GM23338 (cell line): ENCODE measurements around the gene RAB20. TPM values are rescaled to one million over a fixed set of nuclear protein-coding genes. Genes with fewer than 3 reads are reported as not detected.

Experiments used
- ATAC-seq: fragments of 200-7000 bp; cut with Tn5 transposase; 3 replicates; pipeline ENCODE4 v1.9.1; 2020
- DNase-seq: peaks from one replicate; pipeline ENCODE4 v3.0.0-alpha.2; 2015; ENCODE audit warnings: low spot score
- H2AFZ ChIP-seq: fragments of 200-600 bp; sonication (generic); 2 replicates; pipeline ENCODE4 v1.8.0; 2016; ENCODE audit warnings: antibody characterized with exemption, mild to moderate bottlenecking, moderate library complexity
- H3F3A ChIP-seq: fragments of 200-600 bp; sonication (generic); replicated peaks from 2 replicates; pipeline ENCODE4 v1.8.0; 2017; ENCODE audit warnings: antibody characterized with exemption, mixed run types, low read depth
- H3K27ac ChIP-seq: fragments of 200-600 bp; sonication (generic); 2 replicates; pipeline ENCODE4 v1.6.1; 2016; ENCODE audit warnings: low read depth
- H3K27me3 ChIP-seq: fragments of 200-600 bp; sonication (generic); 2 replicates; pipeline ENCODE4 v1.8.0; 2016; ENCODE audit warnings: mild to moderate bottlenecking, mixed run types, moderate library complexity; ENCODE audit not compliant: insufficient read depth
- H3K36me3 ChIP-seq: fragments of 200-600 bp; sonication (generic); 2 replicates; pipeline ENCODE4 v1.8.0; 2016; ENCODE audit warnings: mild to moderate bottlenecking; ENCODE audit not compliant: insufficient read depth
- H3K4me1 ChIP-seq: fragments of 200-600 bp; sonication (generic); 2 replicates; pipeline ENCODE4 v1.8.0; 2016; ENCODE audit warnings: mild to moderate bottlenecking, moderate library complexity; ENCODE audit not compliant: insufficient read depth
- H3K4me2 ChIP-seq: fragments of 200-600 bp; sonication (generic); 2 replicates; pipeline ENCODE4 v1.7.1; 2017; ENCODE audit warnings: mixed run types
- H3K4me3 ChIP-seq: fragments of 200-600 bp; sonication (generic); 2 replicates; pipeline ENCODE4 v1.6.1; 2016; ENCODE audit warnings: mixed run types
- H3K79me2 ChIP-seq: fragments of 200-600 bp; sonication (generic); replicated peaks from 2 replicates; pipeline ENCODE4 v1.8.0; 2017; ENCODE audit warnings: mild to moderate bottlenecking; ENCODE audit not compliant: insufficient read depth
- H3K9me2 ChIP-seq: fragments of 200-600 bp; sonication (generic); 2 replicates; pipeline ENCODE4 v1.8.0; 2017; ENCODE audit not compliant: insufficient read depth
- H4K20me1 ChIP-seq: fragments of 200-600 bp; sonication (generic); replicated peaks from 2 replicates; pipeline ENCODE4 v1.8.0; 2017; ENCODE audit warnings: mild to moderate bottlenecking; ENCODE audit not compliant: insufficient read depth
- H3K27ac Mint-ChIP-seq: 2 replicates; pipeline ENCODE4 v1.8.0; 2020; ENCODE audit warnings: inconsistent platforms, mild to moderate bottlenecking, moderate library complexity, mixed read lengths
- H3K27me3 Mint-ChIP-seq: 3 replicates; pipeline ENCODE4 v1.8.0; 2022; ENCODE audit warnings: low read depth, mild to moderate bottlenecking, moderate library complexity, mixed read lengths, inconsistent platforms; ENCODE audit not compliant: insufficient read depth, poor library complexity
- H3K36me3 Mint-ChIP-seq: 3 replicates; pipeline ENCODE4 v1.8.0; 2021; ENCODE audit warnings: low read depth, mild to moderate bottlenecking, inconsistent platforms, moderate library complexity, mixed read lengths
- H3K4me1 Mint-ChIP-seq: 3 replicates; pipeline ENCODE4 v1.8.0; 2020; ENCODE audit warnings: mild to moderate bottlenecking, inconsistent platforms, mixed read lengths
- H3K4me3 Mint-ChIP-seq: 3 replicates; pipeline ENCODE4 v1.8.0; 2021; ENCODE audit warnings: moderate library complexity, mild to moderate bottlenecking, inconsistent platforms, mixed read lengths
- H3K9me3 Mint-ChIP-seq: 3 replicates; pipeline ENCODE4 v1.8.0; 2020; ENCODE audit warnings: moderate library complexity, mild to moderate bottlenecking, inconsistent platforms, mixed read lengths
- EZH2phosphoT487 ChIP-seq: fragments of 200-600 bp; sonication (generic); IDR thresholded peaks from one replicate; pipeline ENCODE4 v1.8.1; 2018; ENCODE audit warnings: antibody characterized with exemption; ENCODE audit not compliant: unreplicated experiment
- JUNB ChIP-seq: IDR thresholded peaks from one replicate; pipeline ENCODE4 v1.6.1; 2016; ENCODE audit warnings: antibody characterized with exemption; ENCODE audit not compliant: unreplicated experiment
- POLR2AphosphoS5 ChIP-seq: IDR thresholded peaks from 2 replicates; pipeline ENCODE4 v1.6.1; 2016; ENCODE audit warnings: antibody characterized with exemption, low read depth
- STAT1 ChIP-seq: IDR thresholded peaks from one replicate; pipeline ENCODE4 v1.6.1; 2016; ENCODE audit warnings: antibody characterized with exemption; ENCODE audit not compliant: unreplicated experiment
- ZNF114 ChIP-seq: fragments of 250-450 bp; sonication (Bioruptor Pico); IDR thresholded peaks from 2 replicates; pipeline ENCODE4 v1.5.0; 2020; ENCODE audit warnings: mild to moderate bottlenecking, moderate library complexity
- polyA plus RNA-seq: library from polyadenylated mRNA; unstranded; fragments of >200 nt; fragmentation: Nextera tagmentation; extraction: Ambion mirVana; gene quantifications from 2 replicates; pipeline ENCODE4 v1.2.1, GENCODE V29; 2016
- total RNA-seq: library from RNA; depleted of rRNA; stranded (reverse); fragments of >200 nt; shearing (Covaris generic); gene quantifications from 2 replicates; pipeline ENCODE4 v1.2.3, GENCODE V29; 2014
- TF ChIP-seq, protein P1 (sequence below): IDR thresholded peaks from 2 replicates; pipeline ENCODE4 v1.6.1; 2016; ENCODE audit warnings: antibody characterized with exemption
- TF ChIP-seq, protein P2 (sequence below): fragments of 250-450 bp; sonication (Bioruptor Pico); IDR thresholded peaks from 2 replicates; pipeline ENCODE4 v1.5.0; 2020; ENCODE audit warnings: mild to moderate bottlenecking, moderate library complexity
- TF ChIP-seq, protein P3 (sequence below), 2 experiments: fragments of 200-600 bp in 1 of 2; sonication (generic) in 1 of 2; conservative IDR thresholded peaks; 2 replicates each; pipeline versions ENCODE4 v1.5.1 to v1.6.1; 2016 to 2017; ENCODE audit warnings: antibody characterized with exemption in 2 of 2, low read depth in 2 of 2, mild to moderate bottlenecking in 2 of 2, moderate library complexity in 1 of 2

RAB20 gene
- total and polyA plus RNA-seq, 2 experiments from 2014 or later, result 12.3 to 26.6 TPM

GRCh38 chr13:110553417-110553816 is 8.1 kb downstream of the RAB20 start:
- ATAC-seq, result no peak
- DNase-seq, result no peak
- Histone ChIP-seq H3K4me1 (no peaks in the 10 kb centered on the region; the same call in 1 of the 2 replicates), H3K79me2 (peaks cover 86% of the 10 kb centered on the region), H4K20me1 (peaks cover 26% of the 10 kb centered on the region), H3F3A (no peaks in the 10 kb centered on the region), H3K4me3 (no peak overlapping the region), H3K36me3 (peaks cover 4% of the 10 kb centered on the region; the same call in 1 of the 2 replicates), H2AFZ (no peak overlapping the region), H3K4me2 (no peak overlapping the region), H3K9me2 (no peaks in the 10 kb centered on the region), H3K27me3 (no peaks in the 10 kb centered on the region), H3K27ac (no peak overlapping the region)
- no peak overlapping the region for H3K27ac Mint-ChIP-seq
- H3K36me3 Mint-ChIP-seq, result peaks cover 8% of the 10 kb centered on the region
- peaks cover 6% of the 10 kb centered on the region; the same call in 2 of the 3 replicates for H3K4me1 Mint-ChIP-seq
- H3K9me3 Mint-ChIP-seq, result 0 out of 3 replicates have a peak, but pooled peaks cover 3% of the 10 kb centered on the region
- H3K4me3 Mint-ChIP-seq, result no peak overlapping the region
- H3K27me3 Mint-ChIP-seq, result peaks cover 5% of the 10 kb centered on the region
- TF ChIP-seq, protein P1, sequence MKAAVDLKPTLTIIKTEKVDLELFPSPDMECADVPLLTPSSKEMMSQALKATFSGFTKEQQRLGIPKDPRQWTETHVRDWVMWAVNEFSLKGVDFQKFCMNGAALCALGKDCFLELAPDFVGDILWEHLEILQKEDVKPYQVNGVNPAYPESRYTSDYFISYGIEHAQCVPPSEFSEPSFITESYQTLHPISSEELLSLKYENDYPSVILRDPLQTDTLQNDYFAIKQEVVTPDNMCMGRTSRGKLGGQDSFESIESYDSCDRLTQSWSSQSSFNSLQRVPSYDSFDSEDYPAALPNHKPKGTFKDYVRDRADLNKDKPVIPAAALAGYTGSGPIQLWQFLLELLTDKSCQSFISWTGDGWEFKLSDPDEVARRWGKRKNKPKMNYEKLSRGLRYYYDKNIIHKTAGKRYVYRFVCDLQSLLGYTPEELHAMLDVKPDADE, result no peak
- no peak for TF ChIP-seq STAT1
- no peak for TF ChIP-seq POLR2AphosphoS5
- no peak for TF ChIP-seq EZH2phosphoT487
- TF ChIP-seq JUNB, result no peak
- TF ChIP-seq ZNF114, result no peak
- TF ChIP-seq, protein P2, sequence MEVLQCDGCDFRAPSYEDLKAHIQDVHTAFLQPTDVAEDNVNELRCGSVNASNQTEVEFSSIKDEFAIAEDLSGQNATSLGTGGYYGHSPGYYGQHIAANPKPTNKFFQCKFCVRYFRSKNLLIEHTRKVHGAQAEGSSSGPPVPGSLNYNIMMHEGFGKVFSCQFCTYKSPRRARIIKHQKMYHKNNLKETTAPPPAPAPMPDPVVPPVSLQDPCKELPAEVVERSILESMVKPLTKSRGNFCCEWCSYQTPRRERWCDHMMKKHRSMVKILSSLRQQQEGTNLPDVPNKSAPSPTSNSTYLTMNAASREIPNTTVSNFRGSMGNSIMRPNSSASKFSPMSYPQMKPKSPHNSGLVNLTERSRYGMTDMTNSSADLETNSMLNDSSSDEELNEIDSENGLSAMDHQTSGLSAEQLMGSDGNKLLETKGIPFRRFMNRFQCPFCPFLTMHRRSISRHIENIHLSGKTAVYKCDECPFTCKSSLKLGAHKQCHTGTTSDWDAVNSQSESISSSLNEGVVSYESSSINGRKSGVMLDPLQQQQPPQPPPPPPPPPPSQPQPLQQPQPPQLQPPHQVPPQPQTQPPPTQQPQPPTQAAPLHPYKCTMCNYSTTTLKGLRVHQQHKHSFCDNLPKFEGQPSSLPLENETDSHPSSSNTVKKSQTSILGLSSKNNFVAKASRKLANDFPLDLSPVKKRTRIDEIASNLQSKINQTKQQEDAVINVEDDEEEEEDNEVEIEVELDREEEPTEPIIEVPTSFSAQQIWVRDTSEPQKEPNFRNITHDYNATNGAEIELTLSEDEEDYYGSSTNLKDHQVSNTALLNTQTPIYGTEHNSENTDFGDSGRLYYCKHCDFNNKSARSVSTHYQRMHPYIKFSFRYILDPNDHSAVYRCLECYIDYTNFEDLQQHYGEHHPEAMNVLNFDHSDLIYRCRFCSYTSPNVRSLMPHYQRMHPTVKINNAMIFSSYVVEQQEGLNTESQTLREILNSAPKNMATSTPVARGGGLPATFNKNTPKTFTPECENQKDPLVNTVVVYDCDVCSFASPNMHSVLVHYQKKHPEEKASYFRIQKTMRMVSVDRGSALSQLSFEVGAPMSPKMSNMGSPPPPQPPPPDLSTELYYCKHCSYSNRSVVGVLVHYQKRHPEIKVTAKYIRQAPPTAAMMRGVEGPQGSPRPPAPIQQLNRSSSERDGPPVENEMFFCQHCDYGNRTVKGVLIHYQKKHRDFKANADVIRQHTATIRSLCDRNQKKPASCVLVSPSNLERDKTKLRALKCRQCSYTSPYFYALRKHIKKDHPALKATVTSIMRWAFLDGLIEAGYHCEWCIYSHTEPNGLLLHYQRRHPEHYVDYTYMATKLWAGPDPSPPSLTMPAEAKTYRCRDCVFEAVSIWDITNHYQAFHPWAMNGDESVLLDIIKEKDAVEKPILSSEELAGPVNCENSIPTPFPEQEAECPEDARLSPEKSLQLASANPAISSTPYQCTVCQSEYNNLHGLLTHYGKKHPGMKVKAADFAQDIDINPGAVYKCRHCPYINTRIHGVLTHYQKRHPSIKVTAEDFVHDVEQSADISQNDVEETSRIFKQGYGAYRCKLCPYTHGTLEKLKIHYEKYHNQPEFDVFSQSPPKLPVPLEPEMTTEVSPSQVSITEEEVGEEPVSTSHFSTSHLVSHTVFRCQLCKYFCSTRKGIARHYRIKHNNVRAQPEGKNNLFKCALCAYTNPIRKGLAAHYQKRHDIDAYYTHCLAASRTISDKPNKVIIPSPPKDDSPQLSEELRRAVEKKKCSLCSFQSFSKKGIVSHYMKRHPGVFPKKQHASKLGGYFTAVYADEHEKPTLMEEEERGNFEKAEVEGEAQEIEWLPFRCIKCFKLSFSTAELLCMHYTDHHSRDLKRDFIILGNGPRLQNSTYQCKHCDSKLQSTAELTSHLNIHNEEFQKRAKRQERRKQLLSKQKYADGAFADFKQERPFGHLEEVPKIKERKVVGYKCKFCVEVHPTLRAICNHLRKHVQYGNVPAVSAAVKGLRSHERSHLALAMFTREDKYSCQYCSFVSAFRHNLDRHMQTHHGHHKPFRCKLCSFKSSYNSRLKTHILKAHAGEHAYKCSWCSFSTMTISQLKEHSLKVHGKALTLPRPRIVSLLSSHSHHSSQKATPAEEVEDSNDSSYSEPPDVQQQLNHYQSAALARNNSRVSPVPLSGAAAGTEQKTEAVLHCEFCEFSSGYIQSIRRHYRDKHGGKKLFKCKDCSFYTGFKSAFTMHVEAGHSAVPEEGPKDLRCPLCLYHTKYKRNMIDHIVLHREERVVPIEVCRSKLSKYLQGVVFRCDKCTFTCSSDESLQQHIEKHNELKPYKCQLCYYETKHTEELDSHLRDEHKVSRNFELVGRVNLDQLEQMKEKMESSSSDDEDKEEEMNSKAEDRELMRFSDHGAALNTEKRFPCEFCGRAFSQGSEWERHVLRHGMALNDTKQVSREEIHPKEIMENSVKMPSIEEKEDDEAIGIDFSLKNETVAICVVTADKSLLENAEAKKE, result no peak
- TF ChIP-seq, protein P3, sequence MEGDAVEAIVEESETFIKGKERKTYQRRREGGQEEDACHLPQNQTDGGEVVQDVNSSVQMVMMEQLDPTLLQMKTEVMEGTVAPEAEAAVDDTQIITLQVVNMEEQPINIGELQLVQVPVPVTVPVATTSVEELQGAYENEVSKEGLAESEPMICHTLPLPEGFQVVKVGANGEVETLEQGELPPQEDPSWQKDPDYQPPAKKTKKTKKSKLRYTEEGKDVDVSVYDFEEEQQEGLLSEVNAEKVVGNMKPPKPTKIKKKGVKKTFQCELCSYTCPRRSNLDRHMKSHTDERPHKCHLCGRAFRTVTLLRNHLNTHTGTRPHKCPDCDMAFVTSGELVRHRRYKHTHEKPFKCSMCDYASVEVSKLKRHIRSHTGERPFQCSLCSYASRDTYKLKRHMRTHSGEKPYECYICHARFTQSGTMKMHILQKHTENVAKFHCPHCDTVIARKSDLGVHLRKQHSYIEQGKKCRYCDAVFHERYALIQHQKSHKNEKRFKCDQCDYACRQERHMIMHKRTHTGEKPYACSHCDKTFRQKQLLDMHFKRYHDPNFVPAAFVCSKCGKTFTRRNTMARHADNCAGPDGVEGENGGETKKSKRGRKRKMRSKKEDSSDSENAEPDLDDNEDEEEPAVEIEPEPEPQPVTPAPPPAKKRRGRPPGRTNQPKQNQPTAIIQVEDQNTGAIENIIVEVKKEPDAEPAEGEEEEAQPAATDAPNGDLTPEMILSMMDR (conservative IDR thresholded peaks at IDR 0.05; ENCODE audit: low read depth in 2 of 2), result no peak
